Cerebellar cortex (tissue), 1 donor: ENCODE results near the gene CAPRIN1.

Experiments
- DNase-seq: peaks from one replicate; pipeline ENCODE4 v3.0.0-alpha.2; 2015; ENCODE audit warnings: low spot score

CAPRIN1 gene

GRCh38 chr11:34145847-34146381 is 94.4 kb downstream of the CAPRIN1 start:
- no peak for DNase-seq

- no peak for DNase-seq
Observed at GRCh38 chr11:34146411-34146810, 94.9 kb downstream of the CAPRIN1 start.

- DNase-seq = no peak
Observed at GRCh38 chr11:34146866-34147265, 95.3 kb downstream of the CAPRIN1 start.

GRCh38 chr11:34147581-34147980 is 96.0 kb downstream of the CAPRIN1 start:
- no peak for DNase-seq

- no peak for DNase-seq
Observed at GRCh38 chr11:34148504-34149165, 97.1 kb downstream of the CAPRIN1 start.

- no peak for DNase-seq
Observed at GRCh38 chr11:34149274-34149673, 97.7 kb downstream of the CAPRIN1 start.

GRCh38 chr11:34149786-34150185 is 98.3 kb downstream of the CAPRIN1 start:
- no peak for DNase-seq

GRCh38 chr11:34150494-34151151 is 99.1 kb downstream of the CAPRIN1 start:
- DNase-seq = no peak
